ENCODE measurements around the gene CSMD2.

DNA sequence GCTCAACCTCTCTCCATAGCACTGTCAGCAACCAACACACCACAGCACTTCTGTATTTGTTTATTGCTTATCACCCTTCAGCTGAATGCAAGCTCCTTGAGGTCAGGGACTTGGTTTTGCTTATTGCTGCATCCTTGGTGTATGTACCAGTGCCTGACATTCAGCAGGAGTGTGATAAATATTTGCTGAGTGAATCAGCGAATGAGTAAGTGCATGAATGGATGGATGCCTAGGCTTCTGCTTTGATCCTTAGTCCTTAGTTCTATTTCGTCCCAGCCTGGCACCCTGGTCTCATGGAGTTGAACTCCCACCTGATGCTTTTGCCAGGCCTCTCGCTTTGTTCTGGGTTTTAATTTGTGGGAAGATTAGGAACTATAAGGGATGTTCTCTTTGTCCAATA lies 604.4 kb downstream of the CSMD2 start:
- TF ChIP-seq, protein P1, sequence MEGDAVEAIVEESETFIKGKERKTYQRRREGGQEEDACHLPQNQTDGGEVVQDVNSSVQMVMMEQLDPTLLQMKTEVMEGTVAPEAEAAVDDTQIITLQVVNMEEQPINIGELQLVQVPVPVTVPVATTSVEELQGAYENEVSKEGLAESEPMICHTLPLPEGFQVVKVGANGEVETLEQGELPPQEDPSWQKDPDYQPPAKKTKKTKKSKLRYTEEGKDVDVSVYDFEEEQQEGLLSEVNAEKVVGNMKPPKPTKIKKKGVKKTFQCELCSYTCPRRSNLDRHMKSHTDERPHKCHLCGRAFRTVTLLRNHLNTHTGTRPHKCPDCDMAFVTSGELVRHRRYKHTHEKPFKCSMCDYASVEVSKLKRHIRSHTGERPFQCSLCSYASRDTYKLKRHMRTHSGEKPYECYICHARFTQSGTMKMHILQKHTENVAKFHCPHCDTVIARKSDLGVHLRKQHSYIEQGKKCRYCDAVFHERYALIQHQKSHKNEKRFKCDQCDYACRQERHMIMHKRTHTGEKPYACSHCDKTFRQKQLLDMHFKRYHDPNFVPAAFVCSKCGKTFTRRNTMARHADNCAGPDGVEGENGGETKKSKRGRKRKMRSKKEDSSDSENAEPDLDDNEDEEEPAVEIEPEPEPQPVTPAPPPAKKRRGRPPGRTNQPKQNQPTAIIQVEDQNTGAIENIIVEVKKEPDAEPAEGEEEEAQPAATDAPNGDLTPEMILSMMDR (conservative IDR thresholded peaks at IDR 0.05) = no peak
- TF ChIP-seq EZH2 (IDR thresholded peaks at IDR 0.05; ENCODE audit: low read depth) = no peak

Data from PC-9 (cell line).